Type B pancreatic cell (in vitro differentiated cells): Measurements from ENCODE around the gene EMX1. TPM values are rescaled to one million over a fixed set of nuclear protein-coding genes. Genes with fewer than 3 reads are reported as not detected.

ENCODE experiments used
- DNase-seq: peaks from one replicate; pipeline ENCODE4 v3.0.0; 2021; ENCODE audit warnings: mixed read lengths; ENCODE audit not compliant: unreplicated experiment; ENCODE audit errors: extremely low spot score
- H3K27ac Mint-ChIP-seq: 2 replicates; pipeline ENCODE4 v1.8.0; 2021; ENCODE audit warnings: mild to moderate bottlenecking, mixed read lengths
- H3K27me3 Mint-ChIP-seq: 2 replicates; pipeline ENCODE4 v1.8.0; 2021; ENCODE audit warnings: mixed read lengths
- H3K36me3 Mint-ChIP-seq: 2 replicates; pipeline ENCODE4 v1.8.0; 2021; ENCODE audit warnings: mixed read lengths
- H3K4me1 Mint-ChIP-seq: one replicate; pipeline ENCODE4 v1.8.0; 2021; ENCODE audit warnings: mixed read lengths; ENCODE audit not compliant: unreplicated experiment
- H3K4me3 Mint-ChIP-seq: 2 replicates; pipeline ENCODE4 v1.8.0; 2021; ENCODE audit warnings: mild to moderate bottlenecking, mixed read lengths
- H3K9me3 Mint-ChIP-seq: 2 replicates; pipeline ENCODE4 v1.8.0; 2021; ENCODE audit warnings: mixed read lengths
- total RNA-seq: library from RNA; stranded (reverse); gene quantifications from 2 replicates; pipeline ENCODE4 v1.2.1, GENCODE V29; 2021; ENCODE audit warnings: low replicate concordance
- TF ChIP-seq, protein P1 (sequence below): fragments of 200-600 bp; sonication (generic); conservative IDR thresholded peaks from 2 replicates; pipeline ENCODE4 v1.5.0; 2021; ENCODE audit warnings: antibody characterized with exemption, mild to moderate bottlenecking

Gene EMX1
- total RNA-seq, 1 donor from 2014 or later: 0.97 TPM

DNA sequence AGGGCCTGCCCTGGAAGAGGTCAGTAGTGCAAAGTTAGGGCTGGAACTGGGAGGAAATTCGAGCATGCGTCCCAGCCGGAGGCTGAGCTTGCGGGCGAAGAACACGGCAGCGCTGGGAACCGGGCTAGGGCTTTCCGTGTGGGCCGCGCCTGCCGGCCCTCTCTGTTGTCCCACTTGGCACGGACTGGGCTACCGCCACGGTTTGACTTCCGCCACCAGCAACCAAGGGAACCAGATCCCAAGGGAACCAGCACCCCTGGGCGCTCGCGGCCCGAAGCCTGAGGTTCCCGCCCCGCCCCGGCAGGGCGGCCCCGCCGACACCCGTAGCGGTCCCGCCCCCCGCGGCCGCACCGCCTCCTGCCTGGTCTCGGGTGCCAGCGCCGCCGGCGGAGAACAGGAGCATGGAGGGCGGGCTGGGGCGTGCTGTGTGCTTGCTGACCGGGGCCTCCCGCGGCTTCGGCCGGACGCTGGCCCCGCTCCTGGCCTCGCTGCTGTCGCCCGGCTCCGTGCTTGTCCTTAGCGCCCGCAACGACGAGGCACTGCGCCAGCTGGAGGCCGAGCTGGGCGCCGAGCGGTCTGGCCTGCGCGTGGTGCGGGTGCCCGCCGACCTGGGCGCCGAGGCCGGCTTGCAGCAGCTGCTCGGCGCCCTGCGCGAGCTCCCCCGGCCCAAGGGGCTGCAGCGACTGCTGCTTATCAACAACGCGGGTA is 30.1 kb upstream of the EMX1 start, which contains the start of gene SPR:
Gene SPR (plus strand): TSS at position 377 of the 708 bp plus-strand sequence. CDS start 25 bp downstream, at position 402.
- Mint-ChIP-seq H3K27ac (peak within 1 kb of the TSS; percentile 63), H3K4me1 (no peaks in the 10 kb centered on the region), H3K9me3 (no peaks in the 10 kb centered on the region), H3K36me3 (no peaks in the 10 kb centered on the region), H3K4me3 (peak within 1 kb of the TSS; percentile 86), H3K27me3 (peaks cover 53% of the 10 kb centered on the region)
- TF ChIP-seq, protein P1, sequence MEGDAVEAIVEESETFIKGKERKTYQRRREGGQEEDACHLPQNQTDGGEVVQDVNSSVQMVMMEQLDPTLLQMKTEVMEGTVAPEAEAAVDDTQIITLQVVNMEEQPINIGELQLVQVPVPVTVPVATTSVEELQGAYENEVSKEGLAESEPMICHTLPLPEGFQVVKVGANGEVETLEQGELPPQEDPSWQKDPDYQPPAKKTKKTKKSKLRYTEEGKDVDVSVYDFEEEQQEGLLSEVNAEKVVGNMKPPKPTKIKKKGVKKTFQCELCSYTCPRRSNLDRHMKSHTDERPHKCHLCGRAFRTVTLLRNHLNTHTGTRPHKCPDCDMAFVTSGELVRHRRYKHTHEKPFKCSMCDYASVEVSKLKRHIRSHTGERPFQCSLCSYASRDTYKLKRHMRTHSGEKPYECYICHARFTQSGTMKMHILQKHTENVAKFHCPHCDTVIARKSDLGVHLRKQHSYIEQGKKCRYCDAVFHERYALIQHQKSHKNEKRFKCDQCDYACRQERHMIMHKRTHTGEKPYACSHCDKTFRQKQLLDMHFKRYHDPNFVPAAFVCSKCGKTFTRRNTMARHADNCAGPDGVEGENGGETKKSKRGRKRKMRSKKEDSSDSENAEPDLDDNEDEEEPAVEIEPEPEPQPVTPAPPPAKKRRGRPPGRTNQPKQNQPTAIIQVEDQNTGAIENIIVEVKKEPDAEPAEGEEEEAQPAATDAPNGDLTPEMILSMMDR: no peak
- no peak for DNase-seq

DNA sequence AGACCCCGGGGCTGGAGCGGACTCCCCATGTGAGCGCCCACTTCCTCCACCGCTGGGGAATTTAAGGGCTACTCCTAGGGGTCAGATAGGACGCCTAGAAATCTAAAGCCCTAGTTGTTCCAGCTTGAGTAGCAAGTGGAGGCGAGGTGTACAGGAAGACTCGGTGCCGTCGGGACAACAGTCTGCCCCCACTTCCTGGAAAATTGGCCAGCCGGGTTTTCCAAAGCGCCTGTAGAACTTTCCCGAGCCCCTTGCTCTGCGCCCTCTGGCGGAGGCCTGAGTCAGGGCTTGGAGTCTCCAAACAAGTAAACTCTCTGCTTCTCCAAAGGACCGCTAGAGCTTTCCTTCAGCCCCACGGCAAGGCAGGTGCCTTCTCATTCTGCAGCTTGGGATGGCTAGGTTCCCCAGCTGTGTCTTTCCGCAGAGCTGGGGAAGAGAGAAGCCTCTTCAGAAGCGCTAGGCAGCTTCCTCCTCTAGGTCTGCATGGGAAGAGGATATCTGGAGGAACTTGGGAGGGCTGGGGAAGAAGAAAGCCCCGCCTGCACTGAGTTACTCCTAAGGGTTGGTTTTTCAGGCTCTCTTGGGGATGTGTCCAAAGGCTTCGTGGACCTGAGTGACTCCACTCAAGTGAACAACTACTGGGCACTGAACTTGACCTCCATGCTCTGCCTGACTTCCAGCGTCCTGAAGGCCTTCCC is 29.4 kb upstream of the EMX1 start:
- DNase-seq: peak; percentile 90
- TF ChIP-seq, protein P1: peak; percentile 97
- Mint-ChIP-seq H3K36me3 (no peaks in the 10 kb centered on the region), H3K4me3 (peak overlapping the region; percentile 85), H3K27ac (no peak overlapping the region), H3K27me3 (peaks cover 53% of the 10 kb centered on the region), H3K4me1 (no peaks in the 10 kb centered on the region), H3K9me3 (no peaks in the 10 kb centered on the region)

DNA sequence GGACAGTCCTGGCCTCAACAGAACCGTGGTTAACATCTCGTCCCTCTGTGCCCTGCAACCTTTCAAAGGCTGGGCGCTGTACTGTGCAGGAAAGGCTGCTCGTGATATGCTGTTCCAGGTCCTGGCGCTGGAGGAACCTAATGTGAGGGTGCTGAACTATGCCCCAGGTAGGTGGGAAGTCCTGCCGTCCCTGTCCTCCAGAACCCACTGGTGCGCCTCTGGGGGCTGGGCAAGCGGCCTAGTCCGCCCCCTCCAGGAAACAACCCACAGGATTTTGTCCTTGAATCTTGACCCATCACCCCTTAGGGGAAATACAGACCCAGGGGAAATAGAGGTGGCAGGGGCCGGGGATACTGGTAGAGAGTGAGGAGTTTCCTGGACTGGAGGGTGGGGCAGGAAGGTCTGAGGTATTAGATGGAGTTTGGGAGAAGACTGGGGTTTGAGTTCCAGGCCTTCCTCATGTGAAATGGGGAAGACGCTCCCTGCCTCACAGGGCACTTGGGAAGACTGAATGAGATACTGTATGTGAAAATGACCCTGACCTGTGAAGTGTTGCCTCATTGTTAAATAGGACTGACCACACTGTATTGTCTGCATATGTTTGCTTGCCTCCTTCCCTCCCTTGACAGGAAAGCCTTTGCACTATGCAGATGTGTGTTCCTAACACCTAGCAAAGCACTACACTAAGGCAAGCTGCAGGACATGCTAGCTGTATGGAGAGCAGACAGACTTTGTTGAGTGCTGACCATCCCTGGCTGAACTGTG is 28.7 kb upstream of the EMX1 start:
- Mint-ChIP-seq H3K27me3 (peaks cover 47% of the 10 kb centered on the region), H3K27ac (no peak overlapping the region), H3K4me1 (no peaks in the 10 kb centered on the region), H3K4me3 (peak overlapping the region; percentile 85), H3K36me3 (no peaks in the 10 kb centered on the region), H3K9me3 (no peaks in the 10 kb centered on the region)
- DNase-seq: no peak
- TF ChIP-seq, protein P1: no peak

DNA sequence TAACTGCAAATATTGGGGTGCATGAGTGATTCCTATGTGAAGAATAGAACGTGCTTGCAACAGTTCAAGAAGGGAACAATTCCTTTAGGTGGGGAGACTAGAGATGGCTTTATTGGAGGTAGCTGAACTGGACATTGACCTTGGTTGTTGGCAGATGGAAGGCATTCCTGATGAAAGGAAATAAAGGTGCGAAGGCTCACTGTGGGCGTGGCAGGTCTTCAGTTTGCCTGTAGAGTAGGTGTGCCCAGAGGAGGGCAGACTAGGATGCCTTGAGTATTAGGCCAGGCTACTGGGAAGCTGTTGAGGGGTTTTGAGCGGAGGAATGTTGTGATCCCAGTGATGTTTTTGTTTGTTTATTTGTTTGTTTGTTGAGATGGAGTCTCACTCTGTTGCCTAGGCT is 27.3 kb upstream of the EMX1 start:
- Mint-ChIP-seq H3K27ac (no peak overlapping the region), H3K36me3 (no peaks in the 10 kb centered on the region), H3K4me1 (no peaks in the 10 kb centered on the region), H3K9me3 (no peaks in the 10 kb centered on the region), H3K4me3 (no peak overlapping the region), H3K27me3 (peaks cover 42% of the 10 kb centered on the region)
- DNase-seq: no peak
- TF ChIP-seq, protein P1: no peak

DNA sequence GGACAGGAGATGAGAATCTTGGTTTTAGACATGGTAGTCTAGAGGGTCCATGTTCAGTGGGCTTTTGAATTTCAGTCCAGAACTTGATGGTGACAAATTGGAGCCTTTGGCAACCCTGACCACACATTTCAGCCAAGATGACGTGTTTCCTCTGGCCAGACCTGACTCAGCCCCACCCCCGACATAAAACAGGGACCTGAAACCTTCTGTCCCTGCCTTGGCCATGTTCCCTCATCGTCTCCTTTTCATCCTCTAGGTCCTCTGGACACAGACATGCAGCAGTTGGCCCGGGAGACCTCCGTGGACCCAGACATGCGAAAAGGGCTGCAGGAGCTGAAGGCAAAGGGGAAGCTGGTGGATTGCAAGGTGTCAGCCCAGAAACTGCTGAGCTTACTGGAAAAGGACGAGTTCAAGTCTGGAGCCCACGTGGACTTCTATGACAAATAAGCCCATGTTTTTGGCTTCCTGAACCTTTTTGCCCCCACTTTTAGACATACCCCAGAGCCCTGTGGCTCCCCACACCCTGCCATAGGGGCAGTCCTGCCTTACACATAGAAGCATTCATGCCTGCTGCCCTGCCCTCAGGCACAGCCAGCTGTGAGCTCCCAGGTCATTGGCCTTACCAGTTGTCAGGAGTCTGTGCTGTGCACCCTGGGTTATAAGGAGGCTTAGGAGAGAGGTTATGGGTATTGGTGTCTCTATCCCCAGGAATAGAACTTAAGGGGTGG is 26.1 kb upstream of the EMX1 start:
- H3K9me3 Mint-ChIP-seq: no peaks in the 10 kb centered on the region
- no peak for DNase-seq
- TF ChIP-seq, protein P1: no peak
- no peaks in the 10 kb centered on the region for H3K4me1 Mint-ChIP-seq
- H3K36me3 Mint-ChIP-seq: no peaks in the 10 kb centered on the region
- H3K27me3 Mint-ChIP-seq: peaks cover 40% of the 10 kb centered on the region
- H3K27ac Mint-ChIP-seq: no peak overlapping the region
- H3K4me3 Mint-ChIP-seq: no peak overlapping the region
